Measurements from ENCODE around the gene MINPP1.

DNA sequence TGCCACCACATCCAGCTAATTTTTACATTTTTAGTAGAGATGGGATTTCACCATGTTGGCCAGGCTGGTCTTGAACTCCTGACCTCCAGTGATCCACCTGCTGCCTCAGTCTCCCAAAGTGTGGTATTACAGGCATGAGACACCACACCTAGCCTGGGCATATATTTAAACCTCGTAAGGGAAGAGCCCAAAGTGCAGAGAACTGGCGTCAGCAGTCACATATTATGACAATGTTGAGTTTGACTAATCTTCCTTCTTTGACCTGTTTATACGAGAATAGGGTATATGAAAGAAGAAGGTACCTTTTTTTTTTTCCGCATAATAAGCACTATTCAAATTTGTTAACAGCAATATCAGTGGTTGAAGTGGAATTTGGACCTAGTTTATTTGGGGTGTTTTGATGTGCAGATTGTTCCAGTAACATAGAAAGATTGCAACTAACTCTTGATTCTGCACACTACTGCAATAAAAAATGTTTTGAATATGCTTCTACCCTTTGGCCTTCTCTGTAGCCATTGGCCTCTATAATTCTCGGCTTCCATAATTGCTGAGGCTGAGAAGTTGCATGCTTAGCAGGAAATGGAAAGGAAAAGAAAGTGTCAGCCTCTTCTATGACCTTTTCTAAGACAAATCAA is 55.9 kb downstream of the MINPP1 start:
- TF ChIP-seq, protein P1, sequence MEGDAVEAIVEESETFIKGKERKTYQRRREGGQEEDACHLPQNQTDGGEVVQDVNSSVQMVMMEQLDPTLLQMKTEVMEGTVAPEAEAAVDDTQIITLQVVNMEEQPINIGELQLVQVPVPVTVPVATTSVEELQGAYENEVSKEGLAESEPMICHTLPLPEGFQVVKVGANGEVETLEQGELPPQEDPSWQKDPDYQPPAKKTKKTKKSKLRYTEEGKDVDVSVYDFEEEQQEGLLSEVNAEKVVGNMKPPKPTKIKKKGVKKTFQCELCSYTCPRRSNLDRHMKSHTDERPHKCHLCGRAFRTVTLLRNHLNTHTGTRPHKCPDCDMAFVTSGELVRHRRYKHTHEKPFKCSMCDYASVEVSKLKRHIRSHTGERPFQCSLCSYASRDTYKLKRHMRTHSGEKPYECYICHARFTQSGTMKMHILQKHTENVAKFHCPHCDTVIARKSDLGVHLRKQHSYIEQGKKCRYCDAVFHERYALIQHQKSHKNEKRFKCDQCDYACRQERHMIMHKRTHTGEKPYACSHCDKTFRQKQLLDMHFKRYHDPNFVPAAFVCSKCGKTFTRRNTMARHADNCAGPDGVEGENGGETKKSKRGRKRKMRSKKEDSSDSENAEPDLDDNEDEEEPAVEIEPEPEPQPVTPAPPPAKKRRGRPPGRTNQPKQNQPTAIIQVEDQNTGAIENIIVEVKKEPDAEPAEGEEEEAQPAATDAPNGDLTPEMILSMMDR (IDR thresholded peaks at IDR 0.05; ENCODE audit: low read length): no peak
- TF ChIP-seq EZH2 (IDR thresholded peaks at IDR 0.05; ENCODE audit: borderline replicate concordance, low read length): no peak
